AG09319 (cell line): Measurements from ENCODE around the gene TENT5C.

Experiments
- DNase-seq: peaks from one replicate; pipeline ENCODE4 v3.0.0-alpha.2; 2010; ENCODE audit warnings: low read depth; ENCODE audit errors: extremely low read depth
- CTCF ChIP-seq: IDR thresholded peaks from 2 replicates; pipeline ENCODE4 v1.5.1; 2011; ENCODE audit warnings: low read depth, mild to moderate bottlenecking, inconsistent platforms, low read length, moderate library complexity

Gene TENT5C

GRCh38 chr1:117613969-117614729 is 8.3 kb downstream of the TENT5C start:
- no peak for DNase-seq
- no peak for TF ChIP-seq CTCF

- no peak for DNase-seq
- TF ChIP-seq CTCF, result no peak
Observed at GRCh38 chr1:117615474-117615873, 9.6 kb downstream of the TENT5C start.

- TF ChIP-seq CTCF, result no peak
- no peak for DNase-seq
Observed at GRCh38 chr1:117616356-117616755, 10.5 kb downstream of the TENT5C start.

- no peak for DNase-seq
Observed at GRCh38 chr1:117616967-117617366, 11.1 kb downstream of the TENT5C start.

GRCh38 chr1:117618450-117619122 is 12.7 kb downstream of the TENT5C start:
- no peak for TF ChIP-seq CTCF
- DNase-seq, result no peak

More at GRCh38 chr1:117616967-117617366, 11.1 kb downstream of the TENT5C start:
- no peak for TF ChIP-seq CTCF

GRCh38 chr1:117620440-117620839 is 14.6 kb downstream of the TENT5C start:
- no peak for TF ChIP-seq CTCF
- DNase-seq, result no peak

GRCh38 chr1:117621316-117621715 is 15.5 kb downstream of the TENT5C start:
- no peak for TF ChIP-seq CTCF
- no peak for DNase-seq
